NCI-H82 treated with DMSO at 0.1 percent for 48 hours (cell line): ENCODE results near the gene MAPRE3.
"Not testable (repeated sequence)": the region's sequence is repeated elsewhere in the genome, so short reads cannot be mapped to it uniquely, and the experiment has no call there.

Experiments
- DNase-seq: peaks from one replicate; lab custom pipeline; 2025; ENCODE audit not compliant: unreplicated experiment; lab: John Stamatoyannopoulos, UW

The MAPRE3 gene

GRCh38 chr2:27067385-27067784, 96.9 kb downstream of the MAPRE3 start:
- no peak for DNase-seq

DNA sequence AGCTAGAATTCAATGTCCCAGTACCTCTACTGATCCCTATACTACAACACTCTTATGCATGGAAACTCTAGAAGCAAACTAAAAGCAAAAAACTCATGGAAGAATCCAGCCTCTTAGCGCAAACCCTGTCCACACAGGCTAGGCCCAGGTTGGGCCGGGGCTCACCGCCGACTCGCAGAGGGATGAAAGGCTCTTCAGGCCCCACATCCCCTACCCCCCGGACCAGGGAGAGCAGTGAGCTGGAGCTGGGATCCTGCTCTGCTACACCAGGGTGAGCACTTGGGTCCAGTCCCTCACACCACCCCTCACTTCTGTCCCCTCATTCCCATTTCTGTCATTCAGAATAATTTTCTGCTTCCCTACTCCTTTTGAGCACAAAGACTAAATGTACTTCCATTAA, 99.0 kb downstream of the MAPRE3 start:
- DNase-seq: no peak

DNA sequence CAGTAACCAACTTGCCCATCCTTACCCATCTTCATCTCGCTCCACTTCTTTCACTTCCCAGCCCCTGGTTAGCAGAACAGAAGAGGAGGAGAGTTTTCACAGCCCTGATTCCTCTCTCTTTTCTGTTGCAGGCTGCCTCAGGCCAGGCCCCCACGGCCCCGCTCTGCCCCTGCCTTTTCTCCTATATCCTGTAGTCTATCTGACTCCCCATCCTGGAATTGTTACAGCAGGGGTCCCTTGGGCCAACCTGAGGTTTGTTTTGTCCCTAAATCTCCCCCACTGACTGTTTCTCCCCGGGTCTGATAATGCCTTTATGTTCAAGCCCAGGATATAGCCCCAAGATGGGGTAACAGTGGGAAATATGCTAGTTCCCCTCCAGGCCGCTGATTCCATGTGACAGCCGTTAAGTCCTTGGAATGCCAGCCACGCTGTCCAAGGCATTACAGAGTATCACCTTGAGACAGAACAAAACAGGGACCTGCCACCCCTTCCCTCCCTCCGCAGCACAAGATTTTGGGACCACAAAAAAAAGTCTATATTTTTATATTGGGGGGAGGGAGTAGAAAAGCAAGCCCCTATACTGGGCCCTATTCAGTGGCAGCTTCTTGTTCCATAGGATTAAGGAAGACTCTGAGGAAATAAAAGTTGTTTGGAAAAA, 99.7 kb downstream of the MAPRE3 start:
- DNase-seq: no peak

DNA sequence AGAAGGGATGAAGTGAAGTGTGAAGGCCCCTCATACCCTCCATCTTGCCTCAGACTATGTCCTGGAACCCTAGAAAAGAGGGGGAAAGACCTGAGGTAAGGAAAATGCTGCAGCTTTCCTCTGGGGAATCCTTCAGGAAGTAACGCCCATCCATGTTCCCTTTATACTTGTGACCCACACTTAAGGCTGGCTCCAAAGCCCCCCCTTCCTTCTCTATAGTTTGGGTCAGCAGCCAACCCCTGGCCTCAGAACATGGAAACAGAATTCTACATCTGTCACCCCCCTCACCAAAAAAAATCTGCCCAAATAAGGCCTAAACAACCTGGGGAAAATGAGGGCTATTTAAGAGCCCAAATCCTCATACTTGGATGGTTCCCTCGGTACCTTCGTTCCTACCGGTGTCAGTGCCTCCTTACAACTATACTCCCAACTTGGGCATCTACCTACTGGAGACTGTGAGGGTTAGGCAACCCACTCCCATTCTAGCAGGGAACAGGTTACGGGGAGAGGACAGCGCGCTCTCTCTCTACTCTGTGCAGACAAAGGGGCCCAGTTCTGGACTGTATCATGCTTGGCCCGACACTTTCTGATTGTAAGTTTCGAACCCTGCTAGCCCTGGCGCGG, 100.3 kb downstream of the MAPRE3 start:
- DNase-seq: no peak

DNA sequence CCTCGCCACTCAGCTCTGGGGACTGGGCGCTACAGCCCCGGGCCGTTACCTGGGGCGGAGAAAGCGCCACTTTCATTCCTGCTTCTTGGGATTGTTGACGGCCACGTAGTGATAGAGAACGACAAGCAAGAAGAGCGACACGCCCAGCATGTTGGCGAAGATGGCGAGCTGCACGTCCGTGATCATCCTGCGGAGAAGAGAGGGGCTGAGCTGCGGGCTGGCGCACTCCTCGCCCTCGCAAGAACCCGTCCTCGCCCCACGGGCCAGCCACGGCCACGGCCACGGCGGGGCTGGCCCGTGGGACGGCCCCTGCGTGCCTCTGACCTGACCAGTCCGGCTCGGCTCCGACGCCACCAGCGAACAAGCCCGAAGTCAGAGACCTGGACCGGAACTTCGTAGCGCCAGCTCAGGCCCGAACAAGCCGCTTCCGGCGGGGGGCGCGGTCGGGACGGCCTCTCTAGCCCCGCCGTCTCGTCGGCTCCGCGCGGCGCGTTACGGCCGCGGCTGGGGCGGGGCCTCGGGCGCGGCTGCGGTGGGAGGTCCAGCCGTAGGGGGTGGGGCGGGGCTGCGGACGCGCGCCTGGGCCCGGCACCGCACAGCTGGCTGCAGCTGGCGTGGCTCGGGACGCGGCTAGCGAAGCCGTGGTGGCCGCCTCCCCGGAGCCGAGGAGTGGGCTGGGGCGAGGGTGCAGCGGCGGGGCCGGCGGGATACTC, 101.0 kb downstream of the MAPRE3 start, which contains the start of gene OST4:
TSS of gene OST4 (minus strand) at position 378 of the 713 bp plus-strand sequence.
- peak; percentile 38 for DNase-seq

DNA sequence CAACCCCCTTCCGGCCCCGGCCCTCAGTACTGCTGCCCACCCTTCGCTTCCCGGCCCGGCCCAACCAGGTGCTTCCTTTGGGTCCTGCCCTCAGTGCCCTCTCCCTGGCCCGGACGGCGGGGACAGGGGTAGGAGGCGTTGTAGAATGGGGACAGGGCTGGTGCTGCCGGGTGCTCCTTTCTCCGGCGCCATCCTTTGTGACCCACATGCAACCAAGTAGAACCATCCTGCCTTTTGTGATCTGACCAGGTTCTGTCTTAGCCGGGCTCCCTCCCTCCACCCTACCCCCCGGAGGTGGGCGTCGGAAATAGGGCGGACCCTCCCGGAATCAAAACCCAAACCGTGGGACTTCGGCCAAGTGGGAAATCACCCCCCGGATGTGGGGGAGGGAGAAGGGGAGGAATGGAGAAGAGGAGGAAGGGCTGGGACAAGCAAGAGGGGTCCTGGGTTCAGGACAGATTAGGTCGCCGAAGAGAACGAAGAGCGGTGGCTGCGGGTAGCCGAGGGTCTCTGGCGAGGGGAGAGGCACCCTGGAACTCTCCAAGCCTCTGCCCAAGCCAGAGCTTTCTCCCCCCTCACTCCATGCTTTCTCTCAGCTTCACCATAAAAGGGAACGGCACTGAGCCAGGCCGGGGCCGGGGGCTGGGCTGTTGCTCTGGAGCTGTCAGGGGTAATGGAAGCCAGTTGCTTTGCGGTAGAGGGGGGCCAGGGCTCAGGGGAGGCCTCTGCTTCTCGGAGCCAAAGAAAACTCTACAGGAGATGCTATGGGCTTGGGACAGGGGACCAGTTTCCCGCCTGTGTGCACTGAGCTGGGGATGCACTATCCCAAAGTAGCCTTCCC, 101.8 kb downstream of the MAPRE3 start:
- DNase-seq: no peak

DNA sequence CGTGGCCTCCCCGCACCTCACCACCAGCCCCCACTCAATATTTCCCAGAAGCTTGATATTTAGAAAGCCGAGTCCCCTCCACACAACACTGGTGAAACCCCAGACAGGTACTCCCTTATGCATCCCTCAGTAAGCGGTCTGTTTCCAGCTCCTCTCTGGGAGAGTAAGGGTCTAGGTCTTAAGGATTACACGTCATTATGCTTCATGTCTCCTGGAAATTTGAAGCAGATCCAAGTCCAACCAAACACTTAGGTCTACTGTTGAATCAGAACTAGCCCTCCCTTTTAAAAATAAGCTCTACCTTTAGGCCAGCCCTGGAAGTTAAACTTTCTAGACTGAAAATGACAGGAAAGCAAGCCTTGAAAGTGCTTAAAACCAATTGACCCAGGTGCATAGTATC, 102.5 kb downstream of the MAPRE3 start:
- DNase-seq: no peak

GRCh38 chr2:27073782-27074181, 103.3 kb downstream of the MAPRE3 start:
- DNase-seq: no peak

- peak; percentile 18 for DNase-seq
Measured at GRCh38 chr2:27074738-27075565, 104.5 kb downstream of the MAPRE3 start.

GRCh38 chr2:27075566-27075871, 105.1 kb downstream of the MAPRE3 start:
- not testable (repeated sequence) for DNase-seq

GRCh38 chr2:27076323-27076722, 105.9 kb downstream of the MAPRE3 start:
- DNase-seq: no peak
